Globus pallidus (tissue), 1 donor: ENCODE results near the gene TTLL10.
"Not testable (repeated sequence)": the region's sequence is repeated elsewhere in the genome, so short reads cannot be mapped to it uniquely, and the experiment has no call there.

Source experiments
- DNase-seq: peaks from one replicate; pipeline ENCODE4 v3.0.0-alpha.2; 2015; ENCODE audit warnings: low spot score

TTLL10 gene

GRCh38 chr1:1171546-1172340 lies 1.9 kb upstream of the TTLL10 start:
- DNase-seq, result no peak

DNA sequence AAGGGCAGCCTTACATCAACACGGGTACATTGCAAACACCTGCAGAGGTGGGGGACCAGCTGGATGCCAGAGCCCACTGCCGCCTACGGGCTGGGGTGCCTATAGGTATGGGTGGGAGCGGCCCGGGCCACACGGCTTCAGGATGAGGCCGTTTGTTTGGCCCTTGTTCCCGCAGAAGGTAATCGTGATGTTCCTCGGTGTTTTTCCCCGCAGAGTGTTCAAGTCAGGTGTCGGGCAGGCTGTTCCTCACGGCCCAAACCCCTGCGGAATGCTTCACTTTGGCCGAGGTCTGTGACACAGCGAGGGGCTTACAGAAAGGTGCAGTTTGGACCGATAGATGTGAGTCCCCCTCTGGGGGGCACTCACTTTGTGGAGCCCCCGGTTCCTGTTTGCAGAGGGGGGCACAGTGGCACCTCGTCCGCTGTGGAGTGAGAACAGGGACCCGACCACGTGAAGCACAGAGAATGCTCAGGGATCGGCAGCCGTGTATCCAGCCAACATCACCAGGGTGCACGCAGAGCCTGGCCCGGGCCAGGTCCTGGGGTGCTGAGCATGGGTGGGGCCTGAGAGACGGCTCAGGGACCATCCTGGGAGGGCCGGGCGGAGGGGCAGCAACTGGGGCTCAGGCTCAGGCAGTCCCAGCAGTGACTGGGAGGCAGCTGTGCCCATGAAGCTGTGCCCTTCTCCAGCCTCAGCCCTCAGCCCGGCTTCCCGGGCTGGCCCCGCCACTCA lies 453 bp upstream of the TTLL10 start:
- DNase-seq, result no peak

- no peak for DNase-seq
These were observed 1.8 kb downstream of the TTLL10 start for GRCh38 chr1:1175221-1176062.

DNA sequence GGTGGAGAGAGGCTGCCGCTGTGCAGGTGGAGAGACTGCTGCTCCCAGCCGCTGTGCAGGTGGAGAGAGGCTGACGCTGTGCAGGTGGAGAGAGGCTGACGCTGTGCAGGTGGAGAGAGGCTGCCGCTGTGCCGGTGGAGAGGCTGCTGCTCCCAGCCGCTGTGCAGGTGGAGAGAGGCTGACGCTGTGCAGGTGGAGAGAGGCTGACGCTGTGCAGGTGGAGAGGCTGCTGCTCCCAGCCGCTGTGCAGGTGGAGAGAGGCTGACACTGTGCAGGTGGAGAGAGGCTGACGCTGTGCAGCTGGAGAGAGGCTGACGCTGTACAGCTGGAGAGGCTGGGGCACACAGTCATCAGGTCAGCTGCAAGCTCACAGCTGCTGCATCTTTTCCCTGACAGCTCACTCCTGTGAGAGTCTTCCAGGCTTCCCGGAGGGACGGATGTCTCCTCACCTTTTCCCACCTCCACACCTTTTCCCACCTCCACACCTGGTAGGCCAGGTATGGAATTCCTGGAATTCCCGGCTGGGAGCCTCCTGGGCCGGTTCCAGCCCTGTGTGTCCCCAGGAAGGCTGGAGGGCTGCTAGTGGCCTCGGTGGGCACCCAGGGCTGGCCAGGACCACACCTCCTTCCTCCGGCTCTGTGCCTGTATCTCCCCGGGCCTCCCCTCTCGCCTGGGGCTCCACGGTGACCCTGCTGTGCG lies 2.5 kb downstream of the TTLL10 start:
- not testable (repeated sequence) for DNase-seq

DNA sequence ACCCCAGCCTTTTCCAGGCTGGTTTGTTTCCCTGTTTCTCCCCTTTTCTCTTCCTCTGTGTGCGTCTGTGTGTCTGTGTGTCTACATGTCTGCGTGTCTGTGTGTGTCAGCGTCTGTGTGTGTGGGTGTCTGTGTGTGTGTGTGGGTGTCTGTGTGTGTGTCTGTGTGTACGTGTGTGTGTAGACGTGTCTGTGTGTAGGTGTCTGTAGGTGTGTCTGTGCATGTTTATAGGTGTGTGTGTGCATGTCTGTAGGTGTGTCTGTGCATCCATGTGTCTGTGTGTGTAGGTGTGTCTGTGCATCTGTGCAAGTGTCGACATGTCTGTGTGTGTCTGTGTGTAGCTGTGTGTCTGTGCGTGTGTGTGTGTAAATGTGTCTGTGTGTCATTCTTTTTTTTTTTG lies 3.3 kb downstream of the TTLL10 start:
- DNase-seq, result no peak

DNA sequence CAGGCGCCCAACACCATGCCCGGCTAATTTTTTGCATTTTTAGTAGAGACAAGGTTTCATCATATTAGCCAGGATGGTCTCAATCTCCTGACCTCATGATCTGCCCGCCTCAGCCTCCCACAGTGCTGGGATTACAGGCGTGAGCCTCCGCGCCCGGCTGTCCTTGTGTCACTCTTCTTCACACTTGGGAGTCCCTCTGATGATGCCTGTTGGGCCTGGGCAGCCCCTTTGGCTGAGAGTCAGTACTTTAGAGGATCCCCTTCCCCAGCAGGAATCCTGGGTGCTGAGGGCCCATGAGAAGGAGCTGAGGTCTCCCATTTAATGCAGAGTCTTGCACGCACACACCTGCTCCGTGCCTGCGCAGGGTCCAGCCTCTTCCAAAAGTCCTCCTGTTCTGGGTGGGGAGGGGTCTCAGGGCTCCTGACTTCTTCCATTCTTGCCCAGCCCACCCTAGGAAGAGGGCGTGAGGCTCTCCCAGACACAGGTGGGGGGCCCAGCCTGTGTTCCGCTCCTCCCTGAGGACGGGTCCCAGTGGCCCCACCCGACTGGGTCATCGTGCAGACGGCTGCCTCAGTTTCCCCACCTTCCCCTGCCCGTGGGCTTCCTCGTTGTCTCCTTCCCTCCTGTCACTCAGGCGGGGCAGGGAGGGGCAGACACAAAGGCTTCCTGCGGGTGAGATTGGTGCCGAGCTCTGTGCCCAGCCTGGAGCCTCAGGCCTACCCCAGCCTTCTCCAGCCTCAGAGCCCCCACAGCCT lies 3.9 kb downstream of the TTLL10 start:
- DNase-seq, result no peak

DNA sequence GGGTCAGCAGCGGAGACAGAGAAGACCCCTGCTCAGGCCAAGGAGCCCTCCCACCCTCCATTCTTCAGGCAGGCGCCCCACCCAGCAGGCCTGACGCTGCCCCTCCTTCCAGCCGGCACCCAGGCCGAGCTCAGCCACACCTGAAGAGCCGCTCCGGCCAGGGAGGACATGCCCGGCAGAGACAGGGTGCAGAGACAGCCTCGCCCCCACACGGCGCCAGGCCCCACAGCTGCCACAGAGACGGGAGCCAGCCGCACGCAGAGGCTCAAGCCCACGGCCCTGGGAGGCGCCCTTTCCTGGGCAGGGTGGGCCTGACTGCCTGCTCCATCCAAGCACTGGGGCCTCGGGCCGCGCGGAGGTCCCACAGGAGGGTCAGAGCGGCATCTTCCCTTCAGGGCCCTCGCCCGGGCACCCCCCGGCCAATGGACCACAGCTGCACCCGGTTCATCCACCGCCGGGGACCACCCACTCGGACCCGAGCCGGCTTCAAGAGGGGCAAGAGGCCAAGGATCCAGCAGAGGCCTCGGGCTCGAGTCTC lies 5.2 kb downstream of the TTLL10 start:
- no peak for DNase-seq

- DNase-seq, result no peak
These were observed 5.8 kb downstream of the TTLL10 start for GRCh38 chr1:1179346-1179982.

GRCh38 chr1:1179983-1180861 lies 6.5 kb downstream of the TTLL10 start:
- DNase-seq, result no peak

DNA sequence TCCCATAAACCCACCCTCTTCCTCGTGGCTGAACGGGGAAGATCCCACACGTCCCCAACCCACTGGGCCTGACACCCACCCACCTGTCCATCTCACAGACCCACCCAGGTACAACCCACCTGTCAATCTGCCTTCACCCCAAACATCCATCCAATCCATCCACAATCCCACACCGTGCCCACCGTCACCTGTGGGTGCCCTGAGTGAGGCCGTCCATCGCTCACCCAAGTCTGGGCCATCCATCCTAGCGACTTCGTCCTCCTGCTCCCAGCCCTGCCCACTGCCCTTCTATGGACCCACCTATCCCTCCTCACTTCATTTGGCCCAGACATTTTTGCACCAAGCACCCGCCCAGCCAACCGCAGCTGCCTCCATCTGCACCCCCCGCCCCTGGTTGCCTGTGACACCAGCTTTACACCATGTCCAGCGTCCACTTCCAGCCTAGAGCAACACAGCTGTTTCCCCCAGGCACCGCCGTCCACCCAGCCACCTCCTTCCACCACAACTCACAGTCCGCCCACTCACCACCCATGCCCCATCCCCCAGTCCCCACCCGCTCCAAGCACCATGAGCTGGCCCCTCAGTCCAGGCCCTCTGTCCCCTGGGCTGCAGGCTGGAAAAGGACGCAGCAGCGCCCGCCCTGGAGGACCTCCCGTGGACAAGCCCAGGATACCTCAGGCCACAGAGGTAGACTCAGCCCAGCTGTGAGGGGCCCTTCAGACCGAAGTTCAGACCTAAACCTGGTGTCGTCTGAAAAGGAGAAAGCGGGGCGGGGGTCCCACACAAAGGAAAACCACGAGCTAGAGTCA lies 7.7 kb downstream of the TTLL10 start:
- no peak for DNase-seq

DNA sequence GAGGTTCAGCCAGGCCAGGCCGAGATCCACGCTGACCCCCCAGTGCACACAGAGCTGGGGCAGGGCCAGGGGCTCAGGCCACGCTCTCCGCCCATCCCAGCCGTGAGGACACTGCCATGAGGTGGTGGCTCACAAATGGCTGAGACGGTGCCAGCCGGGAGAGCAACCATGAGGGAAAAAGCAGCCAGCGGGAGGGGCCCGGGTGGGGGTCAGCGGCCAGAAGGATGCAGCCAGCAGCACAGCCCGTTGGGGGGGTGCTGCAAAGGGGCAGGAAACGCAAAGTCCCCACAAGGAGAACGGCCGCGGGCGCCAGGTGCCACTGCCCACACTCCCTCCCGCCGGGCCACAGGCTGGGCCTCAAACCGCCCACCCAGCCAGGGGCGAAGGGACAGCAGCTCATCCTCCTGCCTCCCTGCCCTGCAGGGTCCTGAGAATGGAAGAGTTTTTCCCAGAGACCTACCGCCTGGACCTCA lies 8.3 kb downstream of the TTLL10 start:
- DNase-seq, result no peak

GRCh38 chr1:1182491-1183220 lies 9.0 kb downstream of the TTLL10 start:
- no peak for DNase-seq

DNA sequence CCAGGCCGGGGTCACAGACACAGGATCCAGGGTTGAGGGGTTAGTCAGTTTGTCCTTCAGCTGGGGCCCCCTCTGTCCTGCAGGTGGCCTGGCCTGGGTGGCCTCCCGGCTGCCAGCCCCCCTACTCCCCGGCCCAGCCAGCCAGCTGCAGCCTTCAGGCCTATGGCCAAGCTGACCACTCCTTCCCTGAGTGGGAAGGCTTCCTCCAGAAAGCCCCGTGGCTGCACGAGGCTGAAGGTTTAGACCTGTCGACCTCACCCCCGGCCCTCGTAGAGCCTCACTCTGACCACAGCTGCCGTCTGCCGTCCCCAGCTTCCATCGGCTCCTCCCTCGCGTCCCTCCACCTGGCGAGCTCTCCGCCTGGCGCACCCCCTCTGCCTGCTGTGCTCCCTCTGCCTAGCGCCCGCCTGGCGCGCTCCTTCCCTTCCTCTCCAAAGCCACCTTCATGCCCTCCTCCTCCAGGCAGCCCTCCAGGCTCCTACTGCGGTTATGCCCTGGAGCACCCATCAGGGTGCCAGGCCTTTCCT lies 9.6 kb downstream of the TTLL10 start:
- no peak for DNase-seq

GRCh38 chr1:1183833-1184775 lies 10.4 kb downstream of the TTLL10 start:
- no peak for DNase-seq

DNA sequence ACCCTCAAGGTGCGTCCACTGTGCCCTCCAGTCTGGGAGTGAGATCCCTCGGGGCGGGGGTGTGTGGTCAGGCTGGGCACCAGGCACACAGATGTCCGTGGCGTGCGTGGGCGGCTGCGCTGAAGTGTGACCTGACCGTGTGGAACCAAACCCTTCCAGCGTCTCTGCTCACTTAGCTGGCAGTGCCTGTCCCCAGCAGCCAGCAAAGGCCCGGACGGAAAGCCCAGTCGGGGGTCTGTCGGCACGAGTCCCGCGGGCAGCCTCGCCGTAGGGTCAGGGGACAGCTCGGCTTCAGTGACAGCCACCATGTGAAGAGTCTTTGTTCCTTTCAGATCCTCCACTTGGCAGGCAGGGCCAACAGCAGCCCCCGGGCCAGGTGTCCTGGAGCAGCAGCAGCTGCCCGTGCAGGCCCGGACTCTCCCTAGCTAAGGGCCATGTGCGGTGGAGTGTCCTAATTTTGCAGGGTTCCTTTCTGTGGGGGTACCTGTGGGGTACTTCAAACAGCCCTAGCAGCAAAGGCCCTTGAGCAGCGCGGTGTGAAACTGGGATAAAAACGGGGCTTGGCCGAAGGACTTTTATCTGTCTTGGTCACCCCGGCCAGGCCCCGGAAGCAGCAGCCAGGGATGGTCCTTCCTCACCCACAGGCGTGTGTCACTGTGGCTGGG lies 11.6 kb downstream of the TTLL10 start:
- DNase-seq, result peak; percentile 60

GRCh38 chr1:1187938-1188337 lies 14.3 kb downstream of the TTLL10 start:
- DNase-seq, result no peak
